B cell (primary cell): ENCODE results near the gene ADORA2A. TPM values are rescaled to one million over a fixed set of nuclear protein-coding genes. Genes with fewer than 3 reads are reported as not detected.

Source experiments
- ATAC-seq: fragments of 200-7000 bp; cut with Tn5 transposase; one replicate; pipeline ENCODE4 v1.10.0; 2021; ENCODE audit warnings: low read depth, mild to moderate bottlenecking, moderate number of reproducible peaks, moderate library complexity
- CTCF ChIA-PET: fragments of 350-600 bp; sonication (Branson Sonifier 250); formaldehyde crosslinking; loops from one replicate; lab custom pipeline; 2021; ENCODE audit warnings: antibody characterized with exemption, inconsistent platforms; lab: Charles Lee
- POLR2A ChIA-PET: fragments of 350-600 bp; sonication (Branson Sonifier 250); formaldehyde crosslinking; loops from one replicate; lab custom pipeline; 2021; ENCODE audit warnings: antibody characterized with exemption; lab: Charles Lee
- DNase-seq: peaks from one replicate; pipeline ENCODE4 v3.0.0; 2013
- H2AFZ ChIP-seq: 2 replicates; pipeline ENCODE4 v1.6.1; 2012; ENCODE audit warnings: mild to moderate bottlenecking, low read depth, low read length; ENCODE audit not compliant: insufficient read depth, poor library complexity, severe bottlenecking
- H3K27ac ChIP-seq, 2 donors: 1 replicate in 1 of 2; 2 replicates in 1 of 2; pipeline ENCODE4 v1.5.1; 2012 to 2013; ENCODE audit warnings: low read length in 2 of 2, mild to moderate bottlenecking in 2 of 2, moderate library complexity in 1 of 2
- H3K27me3 ChIP-seq, 4 experiments: fragments of 200-600 bp in 1 of 4; sonication (generic) in 1 of 4; replicated peaks in 1 of 4; 1 replicate in 2 of 4; 2 replicates in 2 of 4; pipeline versions ENCODE4 v1.6.1 to v1.7.0; 2013 to 2016; ENCODE audit warnings: low read length in 3 of 4, mild to moderate bottlenecking in 2 of 4, mixed read lengths in 1 of 4, moderate library complexity in 1 of 4; ENCODE audit not compliant: insufficient read depth in 4 of 4, control insufficient read depth in 3 of 4; ENCODE audit errors: control extremely low read depth in 1 of 4
- H3K36me3 ChIP-seq, 2 experiments: replicated peaks in 1 of 2; 1 replicate in 1 of 2; 2 replicates in 1 of 2; pipeline versions ENCODE4 v1.6.1 to v1.7.1; 2013; ENCODE audit warnings: low read length in 1 of 2; ENCODE audit not compliant: insufficient read depth in 2 of 2, control insufficient read depth in 1 of 2; ENCODE audit errors: control extremely low read depth in 1 of 2, extremely low read depth in 1 of 2
- H3K4me1 ChIP-seq, 2 donors: fragments of 200-600 bp in 1 of 2; sonication (generic) in 1 of 2; 1 replicate in 1 of 2; 2 replicates in 1 of 2; pipeline versions ENCODE4 v1.5.1 to v1.6.1; 2013 to 2017; ENCODE audit warnings: low read length in 2 of 2; ENCODE audit not compliant: control insufficient read depth in 2 of 2, insufficient read depth in 2 of 2
- H3K4me2 ChIP-seq: replicated peaks from 2 replicates; pipeline ENCODE3; 2012; ENCODE audit warnings: mild to moderate bottlenecking, low read depth, low read length; ENCODE audit not compliant: poor library complexity, severe bottlenecking
- H3K4me3 ChIP-seq, 5 experiments: fragments of 200-600 bp in 1 of 5; sonication (generic) in 1 of 5; 1 replicate in 3 of 5; 2 replicates in 2 of 5; pipeline versions ENCODE4 v1.5.1 to v1.7.0; 2011 to 2016; ENCODE audit warnings: low read length in 4 of 5, mild to moderate bottlenecking in 4 of 5, low read depth in 2 of 5, control low read depth in 1 of 5, moderate library complexity in 1 of 5; ENCODE audit not compliant: insufficient read depth in 1 of 5; ENCODE audit errors: control extremely low read depth in 1 of 5, extremely low read depth in 1 of 5
- H3K79me2 ChIP-seq: fragments of 200-600 bp; sonication (generic); one replicate; pipeline ENCODE4 v1.6.0; 2016; ENCODE audit warnings: low read length; ENCODE audit not compliant: control insufficient read depth, insufficient read depth
- H3K9ac ChIP-seq: fragments of 200-600 bp; sonication (generic); 2 replicates; pipeline ENCODE4 v1.6.1; 2017; ENCODE audit warnings: mild to moderate bottlenecking, low read length, moderate library complexity
- H3K9me3 ChIP-seq, 3 donors: one replicate each; pipeline versions ENCODE4 v1.6.1 to v1.7.1; 2013; ENCODE audit warnings: low read length in 2 of 3; ENCODE audit not compliant: control insufficient read depth in 2 of 3, insufficient read depth in 1 of 3; ENCODE audit errors: control extremely low read depth in 1 of 3
- H4K20me1 ChIP-seq: 2 replicates; pipeline ENCODE4 v1.6.0; 2012; ENCODE audit warnings: mild to moderate bottlenecking, low read length; ENCODE audit not compliant: insufficient read depth, control insufficient read depth, poor library complexity, severe bottlenecking
- H3K27ac Mint-ChIP-seq: one replicate; pipeline ENCODE4 v1.8.0; 2021; ENCODE audit warnings: mixed read lengths
- H3K27me3 Mint-ChIP-seq: one replicate; pipeline ENCODE4 v1.8.0; 2021; ENCODE audit warnings: mixed read lengths
- H3K4me1 Mint-ChIP-seq: one replicate; pipeline ENCODE4 v1.8.0; 2021; ENCODE audit warnings: mixed read lengths
- H3K4me3 Mint-ChIP-seq: one replicate; pipeline ENCODE4 v1.8.0; 2021; ENCODE audit warnings: mixed read lengths
- H3K9me3 Mint-ChIP-seq: one replicate; pipeline ENCODE4 v1.8.0; 2022; ENCODE audit warnings: mixed read lengths; ENCODE audit not compliant: insufficient read depth
- CTCF ChIP-seq: fragments of 200-600 bp; IDR thresholded peaks from one replicate; pipeline ENCODE4 v1.8.0; 2022; ENCODE audit warnings: antibody characterized with exemption, mild to moderate bottlenecking
- EZH2 ChIP-seq: IDR thresholded peaks from 2 replicates; pipeline ENCODE4 v1.6.1; 2012; ENCODE audit warnings: borderline replicate concordance, low read depth, mild to moderate bottlenecking, moderate library complexity, low read length; ENCODE audit not compliant: insufficient read depth, poor library complexity, severe bottlenecking
- WGBS: methylation state at CpG from one replicate; pipeline ENCODE4 v1.1.5; 2013; ENCODE audit warnings: missing lambda C conversion rate; ENCODE audit not compliant: insufficient coverage; 5-methylcytosine and 5-hydroxymethylcytosine counted together
- intact Hi-C: fragments of 100-400 bp; cut with micrococcal nuclease; formaldehyde crosslinking; loops from one replicate; pipeline ENCODE4 v1.10.0; 2022
- polyA plus RNA-seq: library from polyadenylated mRNA; depleted of rRNA; stranded (reverse); fragments of >200 nt; gene quantifications from 2 replicates; pipeline ENCODE4 v1.2.3, GENCODE V29; 2012
- total RNA-seq, 2 donors: library from RNA; stranded (reverse); fragments of 120-200 nt in 1 of 2; gene quantifications; 1 replicate in 1 of 2; 2 replicates in 1 of 2; pipeline versions ENCODE4 v1.2.3 to v1.2.4, GENCODE V29; 2013 to 2022

ADORA2A gene
- total and polyA plus RNA-seq, 2 donors (not counting 1 experiment from before 2014, with no cell fraction given), result 30.5 to 45.4 TPM

DNA sequence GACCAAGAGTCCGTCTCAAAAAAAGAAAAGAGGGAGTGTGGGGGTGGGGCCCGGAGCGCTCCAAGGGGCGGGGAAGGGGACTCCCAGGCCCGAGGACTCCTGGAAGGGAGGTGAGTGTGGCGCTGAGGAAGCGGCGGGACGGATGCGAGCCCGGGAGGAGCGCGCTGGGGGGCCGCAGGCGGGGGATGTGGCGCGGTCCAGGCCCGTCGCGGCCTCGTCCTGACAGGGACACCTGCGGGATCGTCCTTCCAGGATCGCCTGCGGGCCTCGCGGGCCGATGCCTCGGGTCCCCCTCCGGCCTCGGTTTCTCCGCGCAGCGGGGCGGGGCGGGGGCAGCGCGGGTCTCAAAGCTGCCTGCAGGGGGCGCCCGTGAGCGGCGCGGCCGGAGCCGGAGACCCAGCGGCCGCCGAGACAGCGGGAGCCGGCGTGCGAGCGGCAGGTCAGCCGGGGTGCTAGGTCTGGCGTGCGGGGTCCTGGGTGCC, 3.8 kb upstream of the ADORA2A start:
- Mint-ChIP-seq H3K9me3 (no peaks in the 10 kb centered on the region), H3K4me1 (peaks cover 45% of the 10 kb centered on the region), H3K27me3 (no peaks in the 10 kb centered on the region), H3K4me3 (peak overlapping the region; percentile 66), H3K27ac (peak overlapping the region; percentile 26)
- no peaks in the 10 kb centered on the region for H4K20me1 ChIP-seq
- POLR2A ChIA-PET, result interaction anchor here (0.8 to 1.3 kb wide), 4 partner anchors 10 to 100 kb away, joined by 3 to 9 read pairs (median 6); no protein-coding TSS in a partner anchor
- TF ChIP-seq CTCF, result peak; percentile 89
- TF ChIP-seq EZH2, result no peak
- peak overlapping the region in 3 of 5 experiments; percentile 67 to 82 (median 68) for H3K4me3 ChIP-seq
- peaks cover 38 to 51% of the 10 kb centered on the region in 2 donors for H3K4me1 ChIP-seq
- peak overlapping the region; percentile 72 for H3K9ac ChIP-seq
- peaks cover 53% of the 10 kb centered on the region for H3K79me2 ChIP-seq
- peak overlapping the region in 1 of 2 donors; percentile 65 for H3K27ac ChIP-seq
- H3K27me3 ChIP-seq, result peaks cover 0 to 3% (median 0%) of the 10 kb centered on the region in 4 experiments
- under 1% methylated on average over 56 of the region's 56 CpGs for WGBS
- H2AFZ ChIP-seq, result peak overlapping the region; percentile 75
- CTCF ChIA-PET, result interaction anchor here (0.8 to 14.5 kb wide), 16 partner anchors 12 to 101 kb away, joined by 3 to 173 read pairs (median 6); no protein-coding TSS in a partner anchor
- H3K4me2 ChIP-seq, result peak overlapping the region; percentile 98
- H3K9me3 ChIP-seq, result peaks cover 0 to 2% (median 0%) of the 10 kb centered on the region in 3 donors
- H3K36me3 ChIP-seq, result no peaks in the 10 kb centered on the region
- intact Hi-C loops, result loop anchor here (5.0 kb wide), 1 partner anchor 96 kb away; no protein-coding TSS in a partner anchor
- peak; percentile 19 for ATAC-seq
- peak; percentile 79 for DNase-seq
